Lower lobe of right lung (tissue), 2 donors: ENCODE measurements around the gene DAGLB. TPM values are rescaled to one million over a fixed set of nuclear protein-coding genes. Genes with fewer than 3 reads are reported as not detected.

Experiments
- ATAC-seq, 2 donors: fragments of 200-7000 bp; cut with Tn5 transposase; one replicate each; pipeline ENCODE4 v1.9.1; 2020 to 2022; ENCODE audit warnings: mild to moderate bottlenecking in 2 of 2, moderate library complexity in 2 of 2
- DNase-seq: peaks from one replicate; pipeline ENCODE4 v3.0.0-alpha.2; 2020
- H3K27ac ChIP-seq: fragments of 200-600 bp; one replicate; pipeline ENCODE4 v1.8.0; 2022
- H3K27me3 ChIP-seq: fragments of 200-600 bp; one replicate; pipeline ENCODE4 v1.8.0; 2022; ENCODE audit warnings: low read depth
- H3K36me3 ChIP-seq: fragments of 200-600 bp; one replicate; pipeline ENCODE4 v1.8.0; 2022; ENCODE audit warnings: mild to moderate bottlenecking
- H3K4me1 ChIP-seq: fragments of 200-600 bp; one replicate; pipeline ENCODE4 v1.8.0; 2022
- H3K4me3 ChIP-seq: fragments of 200-600 bp; one replicate; pipeline ENCODE4 v1.8.0; 2022; ENCODE audit warnings: mild to moderate bottlenecking
- H3K9me3 ChIP-seq: fragments of 200-600 bp; one replicate; pipeline ENCODE4 v1.8.0; 2022
- intact Hi-C: fragments of 100-400 bp; cut with DNase I; formaldehyde crosslinking; loops from one replicate; pipeline ENCODE4 v1.11.0; 2022
- total RNA-seq: library from RNA; stranded (reverse); fragmentation: NEBNext Ultra II Directional; extraction: Animal tissue kit (Norgen Biotek cat#: 25700); gene quantifications from one replicate; pipeline ENCODE4 v1.2.1, GENCODE V29; 2021
- TF ChIP-seq, protein P1 (sequence below): fragments of 200-600 bp; IDR thresholded peaks from one replicate; pipeline ENCODE4 v1.8.0; 2022; ENCODE audit warnings: antibody characterized with exemption, mild to moderate bottlenecking
- donor health status: DM: no; HTN: yes; CAD: no; lungs with severe emphysema.

DAGLB gene
- total RNA-seq, 1 donor from 2014 or later = 40.6 TPM

DNA sequence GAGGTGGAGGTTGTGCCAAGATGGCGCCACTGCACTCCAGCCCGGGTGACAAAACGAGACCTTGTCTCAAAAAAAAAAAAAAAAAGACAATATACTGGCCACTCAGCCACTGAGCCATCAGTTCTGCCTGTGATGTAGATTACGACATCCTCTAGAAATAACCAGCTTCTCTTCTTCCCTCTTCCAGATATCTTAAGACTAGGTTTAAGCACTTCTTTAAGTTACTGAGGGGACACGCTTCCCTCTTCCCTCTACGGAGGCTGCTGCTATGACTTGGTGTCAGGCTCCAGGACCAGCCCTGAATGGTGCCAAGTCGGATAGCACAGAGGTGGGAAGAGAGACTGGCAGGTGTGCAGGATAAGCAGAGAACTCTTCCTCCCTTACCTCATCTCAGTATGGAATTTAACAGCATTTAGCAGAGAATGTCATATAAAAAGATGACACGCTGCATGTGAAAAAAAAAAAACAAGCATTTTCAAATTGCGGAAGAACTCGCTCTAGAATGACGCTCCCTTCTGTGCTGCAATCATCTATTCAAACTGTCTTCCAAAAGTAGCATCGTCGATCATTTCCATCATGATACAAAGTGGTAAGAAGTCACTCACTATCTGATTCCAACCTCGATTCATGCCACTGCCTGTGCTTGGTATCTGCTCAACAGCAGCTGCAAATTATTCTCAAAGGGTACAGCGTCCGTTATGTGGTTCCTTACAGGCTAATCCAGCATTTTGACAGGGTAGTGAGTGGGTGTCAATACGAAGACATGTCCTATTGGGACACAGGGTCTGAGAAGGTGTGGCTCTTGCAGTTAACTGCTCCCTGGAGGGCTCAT lies 13.8 kb downstream of the DAGLB start:
- TF ChIP-seq, protein P1, sequence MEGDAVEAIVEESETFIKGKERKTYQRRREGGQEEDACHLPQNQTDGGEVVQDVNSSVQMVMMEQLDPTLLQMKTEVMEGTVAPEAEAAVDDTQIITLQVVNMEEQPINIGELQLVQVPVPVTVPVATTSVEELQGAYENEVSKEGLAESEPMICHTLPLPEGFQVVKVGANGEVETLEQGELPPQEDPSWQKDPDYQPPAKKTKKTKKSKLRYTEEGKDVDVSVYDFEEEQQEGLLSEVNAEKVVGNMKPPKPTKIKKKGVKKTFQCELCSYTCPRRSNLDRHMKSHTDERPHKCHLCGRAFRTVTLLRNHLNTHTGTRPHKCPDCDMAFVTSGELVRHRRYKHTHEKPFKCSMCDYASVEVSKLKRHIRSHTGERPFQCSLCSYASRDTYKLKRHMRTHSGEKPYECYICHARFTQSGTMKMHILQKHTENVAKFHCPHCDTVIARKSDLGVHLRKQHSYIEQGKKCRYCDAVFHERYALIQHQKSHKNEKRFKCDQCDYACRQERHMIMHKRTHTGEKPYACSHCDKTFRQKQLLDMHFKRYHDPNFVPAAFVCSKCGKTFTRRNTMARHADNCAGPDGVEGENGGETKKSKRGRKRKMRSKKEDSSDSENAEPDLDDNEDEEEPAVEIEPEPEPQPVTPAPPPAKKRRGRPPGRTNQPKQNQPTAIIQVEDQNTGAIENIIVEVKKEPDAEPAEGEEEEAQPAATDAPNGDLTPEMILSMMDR = no peak
- Histone ChIP-seq H3K9me3 (no peaks in the 10 kb centered on the region), H3K4me1 (peaks cover 48% of the 10 kb centered on the region), H3K27me3 (no peaks in the 10 kb centered on the region), H3K4me3 (no peak overlapping the region), H3K36me3 (peaks cover 56% of the 10 kb centered on the region), H3K27ac (peak overlapping the region; percentile 75)
- intact Hi-C loops = no loop called here
- DNase-seq (no peak), ATAC-seq (peak in 1 of 2 donors; percentile 47)

DNA sequence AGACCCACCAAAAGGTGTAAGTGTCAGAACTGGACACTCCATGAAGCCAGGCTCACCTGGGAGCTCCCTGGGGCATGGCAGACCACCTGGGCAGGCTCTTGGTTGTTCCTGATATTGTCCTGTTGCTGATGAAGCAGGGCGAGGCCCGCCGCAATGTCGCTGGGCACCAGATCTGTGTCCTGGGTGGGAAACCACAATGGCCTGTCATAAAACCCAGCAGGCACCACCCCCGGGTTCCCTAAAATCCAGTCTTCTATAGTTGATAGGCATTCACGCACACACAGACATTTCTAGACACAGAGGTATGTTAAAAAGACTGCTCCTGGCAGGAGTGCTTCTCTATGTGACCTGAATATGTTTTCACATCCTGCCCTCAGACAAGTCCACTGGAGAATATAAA lies 15.0 kb downstream of the DAGLB start:
- DNase-seq (no peak), ATAC-seq (no peak)
- TF ChIP-seq, protein P1 = no peak
- peaks cover 36% of the 10 kb centered on the region for H3K4me1 ChIP-seq
- H3K27ac ChIP-seq = no peak overlapping the region
- H3K27me3 ChIP-seq = no peaks in the 10 kb centered on the region
- H3K36me3 ChIP-seq = peaks cover 68% of the 10 kb centered on the region
- intact Hi-C loops = no loop called here
- H3K9me3 ChIP-seq = no peaks in the 10 kb centered on the region
- H3K4me3 ChIP-seq = no peak overlapping the region

DNA sequence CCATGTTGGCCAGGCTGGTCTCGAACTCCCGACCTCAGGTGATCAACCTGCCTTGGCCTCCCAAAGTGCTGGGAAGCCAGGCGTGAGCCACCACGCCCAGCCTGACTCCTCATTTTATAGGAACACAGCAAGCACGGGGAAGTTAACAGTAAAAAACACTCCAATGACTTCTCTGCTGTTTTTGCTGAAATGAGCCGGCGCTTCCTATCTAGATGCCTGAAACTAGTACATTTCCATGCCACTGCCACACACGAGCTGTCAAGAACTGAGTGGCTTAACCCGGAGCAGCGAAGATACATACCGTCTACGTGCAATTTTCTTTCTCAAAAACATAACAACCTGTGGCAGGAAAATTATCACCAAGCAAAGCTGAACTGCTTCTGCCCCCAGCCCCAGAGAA lies 16.8 kb downstream of the DAGLB start:
- no peak overlapping the region for H3K4me3 ChIP-seq
- intact Hi-C loops = no loop called here
- DNase-seq (no peak), ATAC-seq (no peak)
- no peak overlapping the region for H3K27ac ChIP-seq
- peaks cover 17% of the 10 kb centered on the region for H3K4me1 ChIP-seq
- no peaks in the 10 kb centered on the region for H3K9me3 ChIP-seq
- TF ChIP-seq, protein P1 = no peak
- H3K36me3 ChIP-seq = peaks cover 86% of the 10 kb centered on the region
- H3K27me3 ChIP-seq = no peaks in the 10 kb centered on the region

DNA sequence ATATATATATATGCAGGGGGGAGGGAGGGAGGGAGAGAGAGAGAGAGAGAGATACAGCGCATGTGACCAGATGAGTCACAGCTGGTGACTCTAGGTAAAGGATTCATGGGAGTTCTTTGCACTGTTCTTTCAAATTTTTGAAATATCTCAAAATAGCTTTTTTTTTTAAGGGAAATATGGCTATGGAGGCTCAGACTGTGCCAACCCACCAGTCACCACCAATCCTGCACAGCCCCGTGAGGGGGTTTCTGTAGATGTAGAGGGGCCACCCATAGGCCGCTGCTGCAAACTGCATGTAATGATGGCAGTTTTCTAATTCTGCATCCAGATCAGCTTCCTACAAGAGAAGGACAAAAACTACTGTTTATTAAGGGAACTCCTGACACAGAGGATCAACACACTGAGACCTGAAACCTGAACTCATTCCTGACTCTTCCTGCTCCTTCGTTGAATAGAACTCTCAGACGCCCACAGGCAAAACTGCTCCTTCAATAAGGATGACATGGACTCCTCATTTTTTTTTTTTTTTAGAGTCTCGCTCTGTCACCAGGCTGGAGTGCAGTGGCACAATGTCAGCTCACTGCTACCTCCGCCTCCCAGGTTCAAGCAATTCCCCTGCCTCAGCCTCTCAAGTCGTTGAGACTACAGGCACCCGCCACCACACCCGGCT lies 17.3 kb downstream of the DAGLB start:
- DNase-seq (no peak), ATAC-seq (no peak)
- Histone ChIP-seq H3K4me3 (no peak overlapping the region), H3K36me3 (peaks cover 92% of the 10 kb centered on the region), H3K27me3 (no peaks in the 10 kb centered on the region), H3K4me1 (peaks cover 12% of the 10 kb centered on the region), H3K9me3 (no peaks in the 10 kb centered on the region), H3K27ac (no peak overlapping the region)
- intact Hi-C loops = no loop called here
- TF ChIP-seq, protein P1 = no peak

DNA sequence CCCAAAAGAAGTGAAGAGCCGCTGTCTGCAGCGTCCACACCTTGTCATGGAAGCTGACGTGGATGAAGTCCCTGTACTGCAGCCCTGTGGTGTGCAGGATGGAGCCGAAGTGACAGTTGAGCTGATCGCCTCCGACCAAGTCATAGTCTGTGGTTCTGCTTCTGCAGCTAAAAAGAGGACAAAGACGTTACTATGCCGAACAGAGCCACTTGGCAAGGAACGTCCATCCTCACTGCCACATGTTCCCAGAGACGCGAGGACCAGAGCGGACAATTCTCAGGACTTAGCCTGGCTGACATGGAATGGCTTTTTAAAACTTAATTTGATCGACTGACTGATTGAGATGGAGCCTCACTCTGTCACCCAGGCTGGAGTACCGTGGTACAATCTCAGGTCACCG lies 21.8 kb downstream of the DAGLB start:
- H3K36me3 ChIP-seq = peaks cover 91% of the 10 kb centered on the region
- ATAC-seq (no peak), DNase-seq (no peak)
- intact Hi-C loops = no loop called here
- TF ChIP-seq, protein P1 = no peak
- no peak overlapping the region for H3K4me3 ChIP-seq
- no peaks in the 10 kb centered on the region for H3K9me3 ChIP-seq
- H3K27ac ChIP-seq = no peak overlapping the region
- H3K4me1 ChIP-seq = peaks cover 8% of the 10 kb centered on the region
- no peaks in the 10 kb centered on the region for H3K27me3 ChIP-seq
